HEK293T (cell line): ENCODE results near the gene MKNK1.

Experiments
- CTCF ChIA-PET: fragments of 350-600 bp; formaldehyde crosslinking; extraction: SDS; loops from one replicate; lab custom pipeline; 2021; ENCODE audit warnings: antibody characterized with exemption, inconsistent platforms; lab: Yijun Ruan, JAX
- POLR2A ChIA-PET: fragments of 350-600 bp; formaldehyde crosslinking; extraction: SDS; loops from one replicate; lab custom pipeline; 2020; ENCODE audit warnings: antibody characterized with exemption, inconsistent platforms; lab: Yijun Ruan, JAX
- DNase-seq: peaks from one replicate; pipeline ENCODE4 v3.0.0; 2012; ENCODE audit warnings: mixed read lengths; ENCODE audit errors: extremely low spot score
- ARNT ChIP-seq: fragments of 450-650 bp; IDR thresholded peaks from 2 replicates; pipeline ENCODE4 v1.6.1; 2017; ENCODE audit warnings: mild to moderate bottlenecking
- BHLHE40 ChIP-seq: fragments of 450-650 bp; IDR thresholded peaks from 2 replicates; pipeline ENCODE4 v1.6.1; 2016; ENCODE audit warnings: mild to moderate bottlenecking, moderate library complexity, borderline replicate concordance
- CTBP1 ChIP-seq: fragments of 450-650 bp; IDR thresholded peaks from 2 replicates; pipeline ENCODE4 v1.6.1; 2016; ENCODE audit warnings: borderline replicate concordance
- ELF4 ChIP-seq: fragments of 450-650 bp; IDR thresholded peaks from 2 replicates; pipeline ENCODE4 v1.6.1; 2017; ENCODE audit warnings: antibody characterized with exemption
- FOXA1 ChIP-seq: fragments of 450-650 bp; IDR thresholded peaks from 2 replicates; pipeline ENCODE4 v1.6.1; 2016; ENCODE audit warnings: mild to moderate bottlenecking
- FOXK2 ChIP-seq: fragments of 450-650 bp; IDR thresholded peaks from 2 replicates; pipeline ENCODE4 v1.6.1; 2016; ENCODE audit warnings: mild to moderate bottlenecking
- FOXM1 ChIP-seq: fragments of 450-650 bp; IDR thresholded peaks from 2 replicates; pipeline ENCODE4 v1.6.1; 2017; ENCODE audit warnings: mild to moderate bottlenecking, borderline replicate concordance
- HDGF ChIP-seq: fragments of 450-650 bp; IDR thresholded peaks from 2 replicates; pipeline ENCODE4 v1.6.1; 2017; ENCODE audit warnings: antibody characterized with exemption, borderline replicate concordance
- L3MBTL2 ChIP-seq: fragments of 450-650 bp; conservative IDR thresholded peaks from 2 replicates; pipeline ENCODE4 v1.6.1; 2016; ENCODE audit warnings: mild to moderate bottlenecking
- LEF1 ChIP-seq: fragments of 450-650 bp; IDR thresholded peaks from 2 replicates; pipeline ENCODE4 v1.6.1; 2017; ENCODE audit warnings: mild to moderate bottlenecking, borderline replicate concordance
- NFRKB ChIP-seq: fragments of 450-650 bp; IDR thresholded peaks from 2 replicates; pipeline ENCODE4 v1.6.1; 2016; ENCODE audit warnings: mild to moderate bottlenecking, moderate library complexity
- SP1 ChIP-seq: fragments of 450-650 bp; IDR thresholded peaks from 2 replicates; pipeline ENCODE4 v1.6.1; 2017
- SUZ12 ChIP-seq: fragments of 450-650 bp; IDR thresholded peaks from 2 replicates; pipeline ENCODE4 v1.6.1; 2016; ENCODE audit warnings: mild to moderate bottlenecking
- TARDBP ChIP-seq: fragments of 450-650 bp; IDR thresholded peaks from 2 replicates; pipeline ENCODE4 v1.6.1; 2016
- ZNF384 ChIP-seq: fragments of 450-650 bp; IDR thresholded peaks from 2 replicates; pipeline ENCODE4 v1.6.1; 2016
- TF ChIP-seq, protein P1 (sequence below): fragments of 450-650 bp; IDR thresholded peaks from 2 replicates; pipeline ENCODE4 v1.6.1; 2016

Gene MKNK1

DNA sequence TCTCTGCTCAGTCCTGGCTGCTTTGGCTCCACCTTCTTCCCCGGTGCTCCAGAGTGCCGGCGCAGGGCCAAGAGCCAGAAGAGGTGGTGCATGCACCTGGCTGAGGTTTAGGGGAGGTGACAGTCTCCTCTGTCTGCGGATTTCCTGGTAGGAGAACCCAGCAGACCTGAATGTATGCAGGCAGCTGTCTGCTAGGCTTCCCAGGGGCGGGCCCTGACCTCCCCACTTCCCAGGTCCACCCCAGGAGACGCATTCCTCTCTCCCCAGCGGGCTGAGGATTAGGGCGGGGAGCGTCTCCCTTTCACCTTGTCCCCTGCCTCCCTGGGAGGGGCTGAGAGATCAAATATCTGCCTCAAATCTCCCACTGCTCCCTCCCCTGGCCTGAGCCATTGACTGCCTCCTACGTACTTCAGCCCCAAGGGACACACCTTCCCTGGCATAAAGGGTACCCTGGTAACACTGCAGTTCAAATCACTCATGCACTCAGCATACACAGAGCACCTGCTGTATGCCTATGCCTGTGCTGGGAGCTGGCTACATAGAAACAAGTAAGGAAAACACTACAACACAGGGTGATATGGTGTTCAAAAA, 87.0 kb downstream of the MKNK1 start:
- POLR2A ChIA-PET: no interaction called here
- CTCF ChIA-PET: interaction anchor here (0.6 to 1.7 kb wide), 4 partner anchors 10 to 73 kb away, joined by 3 to 4 read pairs (median 3); a partner anchor contains a TSS
- no peak for DNase-seq
- TF ChIP-seq, protein P1, sequence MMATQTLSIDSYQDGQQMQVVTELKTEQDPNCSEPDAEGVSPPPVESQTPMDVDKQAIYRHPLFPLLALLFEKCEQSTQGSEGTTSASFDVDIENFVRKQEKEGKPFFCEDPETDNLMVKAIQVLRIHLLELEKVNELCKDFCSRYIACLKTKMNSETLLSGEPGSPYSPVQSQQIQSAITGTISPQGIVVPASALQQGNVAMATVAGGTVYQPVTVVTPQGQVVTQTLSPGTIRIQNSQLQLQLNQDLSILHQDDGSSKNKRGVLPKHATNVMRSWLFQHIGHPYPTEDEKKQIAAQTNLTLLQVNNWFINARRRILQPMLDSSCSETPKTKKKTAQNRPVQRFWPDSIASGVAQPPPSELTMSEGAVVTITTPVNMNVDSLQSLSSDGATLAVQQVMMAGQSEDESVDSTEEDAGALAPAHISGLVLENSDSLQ: no peak
- no peak for TF ChIP-seq ARNT
- no peak for TF ChIP-seq ELF4
- TF ChIP-seq ZNF384: no peak
- TF ChIP-seq HDGF: no peak
- TF ChIP-seq FOXM1: no peak
- TF ChIP-seq SUZ12: no peak
- no peak for TF ChIP-seq FOXA1

DNA sequence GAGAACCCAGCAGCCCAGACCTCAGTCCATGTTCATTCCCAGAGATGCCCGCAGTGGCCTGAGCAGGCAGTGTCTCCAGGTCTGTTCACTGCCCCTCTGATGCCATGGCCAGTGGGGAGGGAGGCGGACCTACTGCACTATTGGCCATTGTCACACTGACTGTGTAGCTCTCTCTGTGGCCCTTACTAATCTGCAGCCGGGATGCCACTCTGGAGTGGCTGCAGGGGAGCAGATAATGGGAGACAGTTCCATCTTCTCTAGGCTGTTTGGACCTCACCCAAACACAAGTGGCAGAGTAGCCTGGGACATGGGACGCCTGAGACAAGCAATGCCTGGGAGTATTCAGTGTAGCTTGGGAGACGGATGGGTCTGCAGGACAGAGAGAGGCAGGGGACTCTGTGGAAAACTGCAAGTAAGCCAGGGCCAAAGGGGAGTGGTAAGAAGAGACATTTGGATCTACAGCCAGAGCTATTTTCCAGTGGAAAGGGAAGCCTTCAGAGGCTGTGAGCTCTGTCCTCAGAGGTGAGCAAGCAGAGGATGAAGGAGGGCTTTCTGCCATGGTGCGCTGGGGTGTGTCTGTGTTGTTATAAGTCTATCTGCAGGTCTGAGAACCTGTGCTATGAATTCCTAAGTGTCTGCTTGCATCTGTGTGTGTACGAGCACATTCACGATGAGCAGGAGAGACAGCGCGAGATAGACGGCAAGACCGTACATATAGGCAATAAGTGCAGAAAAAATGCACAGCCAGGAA, 87.7 kb downstream of the MKNK1 start:
- ChIA-PET CTCF (interaction anchor here (0.9 to 1.7 kb wide), 3 partner anchors 11 to 28 kb away, joined by 3 read pairs; a partner anchor contains a TSS), POLR2A (no interaction called here)
- DNase-seq: no peak
- TF ChIP-seq BHLHE40 (no peak), L3MBTL2 (no peak)

DNA sequence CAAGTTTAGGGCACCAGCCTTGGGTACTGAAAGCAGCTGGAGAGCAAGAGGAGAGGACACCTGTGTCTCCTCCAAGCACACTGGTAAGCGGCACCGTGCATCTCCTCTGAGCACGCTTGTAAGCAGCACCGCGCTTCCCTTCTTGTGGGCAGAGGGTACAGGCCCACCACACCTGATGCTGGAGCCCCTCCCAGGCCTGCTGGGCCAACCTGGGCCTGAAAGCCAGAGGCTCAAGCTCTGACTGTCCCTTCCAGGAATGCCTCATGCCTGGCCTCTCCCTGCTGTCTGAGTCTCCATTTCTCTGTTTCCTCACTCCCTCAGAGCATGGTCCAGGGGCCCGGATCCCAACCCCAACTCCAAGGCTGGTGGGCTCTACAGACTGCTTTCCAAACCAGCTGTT, 88.5 kb downstream of the MKNK1 start:
- no peak for DNase-seq
- TF ChIP-seq FOXK2: no peak
- POLR2A ChIA-PET: no interaction called here
- CTCF ChIA-PET: interaction anchor here (0.9 kb wide), 1 partner anchor 27 kb away, joined by 3 read pairs; no protein-coding TSS in a partner anchor

DNA sequence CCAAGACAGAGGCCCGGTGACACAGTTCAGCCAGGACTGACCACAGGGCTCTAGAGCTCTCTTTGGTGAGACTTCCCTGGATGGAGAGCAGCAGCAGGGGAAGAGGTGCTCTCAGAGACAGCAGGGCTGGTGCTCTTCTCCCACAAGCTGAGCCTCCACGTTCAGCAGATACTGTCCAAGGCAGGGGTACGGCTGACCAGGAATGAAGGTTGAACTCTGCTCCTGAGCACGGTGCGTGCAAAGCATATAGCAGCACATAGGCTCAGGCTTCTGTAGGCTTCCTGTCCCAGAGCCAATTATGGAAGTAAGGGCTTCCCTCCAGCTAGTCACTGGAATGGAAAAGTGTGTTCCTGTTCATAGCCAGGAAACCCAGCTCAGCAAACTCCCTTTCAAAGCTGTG, 90.5 kb downstream of the MKNK1 start:
- DNase-seq: no peak
- ChIA-PET CTCF (no interaction called here), POLR2A (no interaction called here)
- TF ChIP-seq FOXA1 (no peak), ELF4 (no peak), FOXM1 (no peak), TARDBP (no peak), BHLHE40 (no peak), NFRKB (no peak), SP1 (no peak), L3MBTL2 (no peak), SUZ12 (no peak), ZNF384 (no peak), LEF1 (no peak), FOXK2 (no peak), ARNT (no peak)
- TF ChIP-seq, protein P1: no peak

DNA sequence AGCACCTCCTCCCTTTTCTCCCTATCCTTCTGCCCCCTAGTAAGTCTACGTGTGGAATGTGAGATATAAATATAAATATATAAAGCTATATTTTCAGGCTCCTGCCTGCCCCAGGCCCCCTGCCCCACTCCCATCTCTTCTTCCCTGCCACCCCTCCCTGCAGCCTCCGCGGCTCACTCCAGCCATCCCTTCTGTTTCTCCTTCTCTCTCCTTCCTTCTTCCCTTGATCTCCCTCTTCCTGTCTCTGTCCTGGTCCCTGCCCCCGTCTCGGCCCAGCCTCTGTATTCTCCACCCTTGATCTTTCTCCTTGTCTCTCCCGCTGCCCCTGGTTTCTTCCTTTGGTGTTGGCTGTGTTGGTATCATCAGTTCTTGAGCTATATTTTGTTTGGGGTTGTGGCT, 91.3 kb downstream of the MKNK1 start:
- CTCF ChIA-PET: no interaction called here
- TF ChIP-seq LEF1 (no peak), FOXM1 (no peak), SUZ12 (no peak), ZNF384 (no peak), CTBP1 (no peak), L3MBTL2 (no peak), FOXK2 (no peak), TARDBP (no peak), BHLHE40 (no peak), ELF4 (no peak), ARNT (no peak), NFRKB (no peak), FOXA1 (no peak), SP1 (no peak), HDGF (no peak)
- TF ChIP-seq, protein P1: no peak
- POLR2A ChIA-PET: no interaction called here
- no peak for DNase-seq

DNA sequence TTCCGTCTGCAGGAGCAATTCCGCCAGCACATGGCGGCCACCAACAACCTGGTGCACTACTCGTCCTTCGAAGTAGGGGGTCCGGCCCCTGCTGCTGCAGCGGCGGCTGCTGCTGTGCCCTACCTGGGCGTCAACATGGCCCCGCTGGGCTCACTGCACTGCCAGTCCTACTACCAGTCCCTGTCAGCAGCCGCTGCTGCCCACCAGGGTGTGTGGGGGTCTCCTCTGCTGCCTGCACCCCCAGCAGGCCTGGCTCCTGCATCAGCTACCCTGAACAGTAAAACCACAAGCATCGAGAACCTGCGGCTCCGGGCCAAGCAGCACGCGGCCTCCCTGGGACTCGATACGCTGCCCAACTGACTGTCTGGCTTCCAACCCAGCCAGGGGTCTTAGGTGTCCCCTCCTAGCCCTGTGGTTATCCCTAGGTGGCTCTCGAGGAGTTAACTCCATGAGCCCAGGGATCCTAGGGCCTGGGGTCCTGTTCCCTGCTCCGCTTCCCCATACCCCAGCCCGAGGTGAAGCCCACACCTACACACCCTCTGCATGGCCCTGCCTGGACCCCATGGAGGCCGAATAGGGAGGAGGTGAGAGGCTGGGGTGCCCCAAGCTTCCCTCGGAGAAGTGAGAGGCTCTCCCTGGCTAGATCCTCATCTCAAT, 91.8 kb downstream of the MKNK1 start:
- ChIA-PET CTCF (interaction anchor here (1.1 kb wide), 1 partner anchor 12 kb away, joined by 3 read pairs; no protein-coding TSS in a partner anchor), POLR2A (no interaction called here)
- no peak for DNase-seq
- no peak for TF ChIP-seq L3MBTL2

DNA sequence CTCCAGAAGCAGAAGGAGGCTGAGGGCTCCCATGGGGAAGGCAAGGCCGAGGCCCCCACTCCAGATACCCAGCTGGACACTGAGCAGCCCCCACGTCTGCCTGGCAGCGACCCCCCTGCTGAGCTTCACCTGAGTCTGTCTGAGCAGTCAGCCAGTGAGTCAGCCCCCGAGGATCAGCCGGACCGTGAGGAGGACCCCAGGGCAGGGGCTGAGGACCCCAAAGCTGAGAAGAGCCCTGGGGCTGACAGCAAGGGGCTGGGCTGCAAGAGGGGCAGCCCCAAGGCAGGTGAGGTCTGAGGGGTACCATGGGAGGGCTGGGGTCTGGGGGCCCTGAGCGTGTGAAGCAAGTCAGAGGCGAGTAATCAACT, 93.1 kb downstream of the MKNK1 start:
- ChIA-PET POLR2A (no interaction called here), CTCF (interaction anchor here (1.1 kb wide), 1 partner anchor 13 kb away, joined by 3 read pairs; no protein-coding TSS in a partner anchor)
- DNase-seq: no peak
- TF ChIP-seq SUZ12: no peak
- TF ChIP-seq SP1: no peak
- TF ChIP-seq FOXA1: no peak
- no peak for TF ChIP-seq TARDBP
- no peak for TF ChIP-seq FOXM1
- TF ChIP-seq, protein P1: no peak
- no peak for TF ChIP-seq ELF4
